HG03469 (cell line): ENCODE results near the gene BIRC5.
"Not testable (repeated sequence)": the region's sequence is repeated elsewhere in the genome, so short reads cannot be mapped to it uniquely, and the experiment has no call there.

ENCODE experiments used
- ATAC-seq: cut with Tn5 transposase; IDR thresholded peaks from one replicate; pipeline ENCODE4 v1.9.1; 2021; ENCODE audit warnings: mild to moderate bottlenecking, moderate library complexity, moderate number of reproducible peaks; ENCODE audit not compliant: unreplicated experiment

Gene BIRC5

GRCh38 chr17:78214016-78214705 lies at the start of gene BIRC5:
Gene BIRC5, plus strand, starts transcription at chr17:78214253. Its CDS starts 64 bp downstream, at chr17:78214317.
- peak; percentile 56 for ATAC-seq

DNA sequence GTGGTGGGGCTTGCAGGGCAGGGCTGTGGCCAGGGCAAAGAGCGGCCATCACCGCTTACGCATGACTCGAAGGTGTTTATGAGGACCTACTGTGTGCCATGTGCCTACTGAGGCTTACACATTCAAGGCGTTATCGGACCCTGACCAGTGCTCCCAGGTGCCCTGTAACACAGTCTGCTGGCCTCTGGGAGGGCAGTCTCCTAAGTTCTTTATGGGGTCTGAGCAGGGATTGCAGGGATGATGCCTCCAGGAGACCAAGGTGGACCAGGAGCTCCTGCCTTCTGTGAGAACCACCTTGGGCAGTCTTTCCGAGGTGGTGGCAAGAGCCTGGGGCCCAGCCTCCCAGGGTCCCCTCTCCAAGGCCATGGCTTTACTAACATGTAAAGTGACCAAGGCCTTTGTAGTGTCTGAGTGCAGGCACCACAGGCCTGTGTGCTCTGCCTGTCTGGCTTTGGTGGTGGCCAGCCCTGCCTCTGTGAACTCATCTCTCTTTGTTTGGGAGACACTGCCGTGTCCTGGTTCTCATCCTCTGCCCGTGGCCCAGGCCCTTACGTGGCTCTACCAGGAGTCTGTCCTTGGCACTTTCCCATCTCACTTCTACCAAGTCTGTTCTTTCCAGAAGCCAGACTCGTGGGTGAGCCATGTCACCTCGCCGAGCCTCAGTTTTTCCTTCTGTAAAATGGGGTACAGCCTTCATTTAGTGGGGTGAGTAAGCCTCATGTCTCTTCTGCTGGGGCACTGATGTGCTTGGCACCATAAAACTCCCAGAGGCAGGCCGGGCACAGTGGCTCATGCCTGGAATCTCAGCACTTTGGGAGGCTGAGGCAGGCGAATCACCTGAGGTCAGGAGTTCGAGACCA lies 49.1 kb upstream of the BIRC5 start:
- no peak for ATAC-seq

DNA sequence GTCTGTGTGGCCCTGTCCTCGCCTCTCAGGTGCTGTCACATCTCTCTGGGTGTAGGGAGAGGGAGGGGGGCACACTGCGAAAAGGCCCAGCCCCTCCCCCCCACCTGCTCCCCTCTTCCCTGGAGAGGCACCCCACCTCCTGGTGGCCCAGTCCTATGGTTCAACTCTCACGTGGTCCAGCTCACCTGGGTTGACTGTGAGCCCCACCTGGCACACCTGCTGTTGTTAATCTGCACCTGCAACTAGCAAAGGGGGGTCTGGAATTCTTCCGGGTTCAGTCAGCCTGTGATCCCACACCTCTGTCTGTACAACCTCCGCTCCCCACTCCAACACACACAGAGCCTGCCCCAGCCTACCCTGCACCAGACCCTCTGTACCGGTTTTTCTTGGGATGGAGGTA lies 47.6 kb upstream of the BIRC5 start:
- no peak for ATAC-seq

DNA sequence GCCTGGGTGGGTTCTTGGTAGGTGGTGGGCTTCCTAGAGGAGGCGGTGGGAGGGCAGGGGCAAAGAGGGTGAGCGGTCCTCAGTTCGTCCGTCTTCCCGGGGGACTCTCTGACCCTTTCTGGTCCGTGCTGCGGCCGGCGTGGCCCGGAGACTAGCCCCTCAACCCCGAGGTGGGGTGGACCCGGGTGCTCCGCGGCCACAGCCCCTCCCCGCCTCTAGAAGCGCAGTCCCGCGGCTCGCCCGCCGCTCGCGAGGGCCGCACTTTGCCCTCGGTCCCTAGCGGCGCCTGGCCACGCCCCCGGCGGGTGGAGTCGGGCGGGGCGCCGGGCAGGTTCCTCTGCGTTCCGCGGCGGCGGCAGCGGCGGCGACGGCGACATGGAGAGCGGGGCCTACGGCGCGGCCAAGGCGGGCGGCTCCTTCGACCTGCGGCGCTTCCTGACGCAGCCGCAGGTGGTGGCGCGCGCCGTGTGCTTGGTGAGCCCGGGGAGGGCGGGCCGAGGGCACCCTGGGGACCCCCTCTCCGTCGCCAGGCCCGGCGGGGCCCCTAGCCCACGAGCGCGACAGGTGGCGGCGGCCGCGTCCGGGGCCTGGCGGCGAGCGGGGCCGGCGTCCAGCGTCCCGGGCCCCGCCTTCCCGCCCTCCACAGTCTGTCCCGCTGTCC lies 45.7 kb upstream of the BIRC5 start, which contains the start of gene SYNGR2:
TSS of gene SYNGR2 (plus strand) at position 340 of the 661 bp plus-strand sequence. CDS start at position 376, 36 bp downstream.
- no peak for ATAC-seq

DNA sequence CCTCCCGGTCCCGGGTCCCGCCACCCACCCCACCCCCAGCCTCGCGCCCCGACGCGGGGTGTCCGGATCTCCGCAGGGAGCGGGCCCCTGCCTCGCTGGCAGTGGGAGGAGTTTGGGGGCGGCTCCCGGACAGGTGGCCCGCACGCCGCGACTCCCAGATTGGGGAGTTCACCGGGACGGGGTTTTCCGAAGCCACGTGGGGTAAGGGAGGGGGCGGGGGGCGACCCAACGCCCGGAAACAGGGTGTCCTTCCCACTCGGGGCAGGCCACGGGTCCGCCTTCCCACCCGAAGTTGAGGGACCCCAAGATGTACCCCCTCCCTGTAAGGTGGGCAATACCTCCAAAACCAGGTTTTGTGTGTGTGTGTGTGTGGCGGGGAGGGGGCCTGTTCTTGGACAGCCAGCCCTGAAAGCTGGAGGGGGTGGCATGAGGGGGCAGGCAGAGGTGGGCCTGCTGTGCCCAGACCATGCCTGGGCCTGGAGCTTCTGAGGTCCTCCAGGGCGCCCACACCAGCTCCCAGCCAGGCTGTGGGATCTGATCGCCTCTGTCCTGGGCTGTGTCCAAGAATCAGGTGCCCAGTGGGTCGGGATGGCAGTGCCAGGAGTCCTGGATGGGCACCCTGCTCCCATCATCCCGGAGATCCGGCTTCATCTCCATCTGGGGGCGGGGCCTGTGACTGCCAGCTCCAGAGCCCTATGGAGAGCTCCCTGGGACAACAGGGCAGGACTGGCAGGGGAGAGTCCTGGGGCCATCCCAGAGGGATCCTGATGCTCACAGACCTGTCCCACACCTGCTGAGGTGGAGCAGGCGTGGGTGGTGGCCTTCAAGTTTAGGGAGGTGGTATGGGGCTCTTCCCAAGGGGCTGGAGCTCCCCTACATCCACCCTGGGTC lies 44.9 kb upstream of the BIRC5 start:
- ATAC-seq = no peak

GRCh38 chr17:78170692-78171590 lies 43.1 kb upstream of the BIRC5 start:
- ATAC-seq = no peak

DNA sequence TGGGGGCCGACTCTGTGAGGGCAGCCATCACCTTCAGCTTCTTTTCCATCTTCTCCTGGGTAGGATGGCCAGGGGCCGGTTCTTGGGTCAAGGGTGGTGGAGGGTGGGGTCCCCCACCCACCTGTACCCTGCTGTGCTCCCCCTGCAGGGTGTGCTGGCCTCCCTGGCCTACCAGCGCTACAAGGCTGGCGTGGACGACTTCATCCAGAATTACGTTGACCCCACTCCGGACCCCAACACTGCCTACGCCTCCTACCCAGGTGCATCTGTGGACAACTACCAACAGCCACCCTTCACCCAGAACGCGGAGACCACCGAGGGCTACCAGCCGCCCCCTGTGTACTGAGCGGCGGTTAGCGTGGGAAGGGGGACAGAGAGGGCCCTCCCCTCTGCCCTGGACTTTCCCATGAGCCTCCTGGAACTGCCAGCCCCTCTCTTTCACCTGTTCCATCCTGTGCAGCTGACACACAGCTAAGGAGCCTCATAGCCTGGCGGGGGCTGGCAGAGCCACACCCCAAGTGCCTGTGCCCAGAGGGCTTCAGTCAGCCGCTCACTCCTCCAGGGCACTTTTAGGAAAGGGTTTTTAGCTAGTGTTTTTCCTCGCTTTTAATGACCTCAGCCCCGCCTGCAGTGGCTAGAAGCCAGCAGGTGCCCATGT lies 42.3 kb upstream of the BIRC5 start:
- not testable (repeated sequence) for ATAC-seq

- ATAC-seq = no peak
These were observed 41.6 kb upstream of the BIRC5 start for GRCh38 chr17:78172249-78173051.

GRCh38 chr17:78173097-78173715 lies 40.8 kb upstream of the BIRC5 start:
- no peak for ATAC-seq

- ATAC-seq = no peak
These were observed 39.6 kb upstream of the BIRC5 start for GRCh38 chr17:78174346-78174869.

- no peak for ATAC-seq
These were observed 39.0 kb upstream of the BIRC5 start for GRCh38 chr17:78174870-78175642.

DNA sequence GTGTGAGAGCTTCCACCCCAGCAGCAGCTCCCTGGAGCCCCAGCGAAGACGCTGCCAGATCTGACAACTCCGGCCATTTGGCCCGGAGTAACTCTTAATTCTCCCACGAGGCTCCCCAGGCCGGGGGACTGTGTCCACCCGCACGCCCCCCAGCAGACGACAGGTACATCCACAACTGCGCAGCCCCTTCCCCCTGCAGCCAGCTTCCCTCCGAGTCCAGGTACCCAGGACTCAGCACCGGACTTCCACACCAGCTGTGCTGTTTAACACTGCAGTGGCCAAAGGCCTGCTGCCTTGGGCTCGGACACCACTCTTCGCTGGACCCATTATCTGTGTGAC lies 38.4 kb upstream of the BIRC5 start:
- no peak for ATAC-seq

DNA sequence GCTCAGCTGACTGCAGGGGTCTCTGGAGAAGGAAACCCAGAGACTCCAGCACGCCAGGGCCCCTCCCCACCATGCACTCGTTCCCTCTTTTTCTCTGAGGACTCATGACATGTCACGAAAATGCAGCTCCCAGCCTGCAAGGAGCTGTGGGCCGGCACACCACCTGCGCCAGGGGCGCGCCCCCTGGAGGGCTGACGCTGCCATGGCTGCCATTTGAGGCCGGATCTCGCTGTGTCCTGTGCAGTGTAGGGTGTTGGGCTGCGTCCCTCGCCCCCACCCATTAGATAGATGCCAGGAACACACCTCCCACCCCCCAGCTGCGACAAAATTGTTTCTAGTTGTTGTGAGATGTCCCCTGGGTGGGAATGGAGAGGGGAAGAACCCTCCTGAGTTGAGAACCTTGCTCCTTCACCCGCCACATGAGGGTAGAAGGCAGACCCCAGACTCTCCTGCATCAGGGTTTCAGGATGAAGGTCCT lies 37.5 kb upstream of the BIRC5 start:
- no peak for ATAC-seq

DNA sequence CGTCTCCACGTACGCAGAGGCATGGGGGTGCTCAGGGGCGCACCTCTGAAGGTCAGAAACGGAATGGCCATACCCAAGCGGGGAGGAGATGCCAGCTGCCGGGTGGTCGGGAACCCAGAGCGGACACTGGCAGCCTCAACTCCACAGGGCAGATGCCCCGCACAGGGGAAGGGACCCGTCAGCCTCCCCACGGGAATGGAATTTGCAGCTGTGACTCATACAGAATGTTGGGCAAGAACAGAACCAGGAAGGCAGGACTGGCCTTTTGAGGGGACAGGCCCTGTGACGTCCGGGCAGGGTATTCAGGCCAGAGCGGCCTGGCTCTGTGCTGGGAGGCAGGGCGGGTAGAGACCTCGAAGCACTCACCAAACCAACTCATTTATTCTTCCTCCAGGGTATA lies 34.7 kb upstream of the BIRC5 start:
- no peak for ATAC-seq

GRCh38 chr17:78180083-78180482 lies 34.0 kb upstream of the BIRC5 start:
- ATAC-seq = no peak

DNA sequence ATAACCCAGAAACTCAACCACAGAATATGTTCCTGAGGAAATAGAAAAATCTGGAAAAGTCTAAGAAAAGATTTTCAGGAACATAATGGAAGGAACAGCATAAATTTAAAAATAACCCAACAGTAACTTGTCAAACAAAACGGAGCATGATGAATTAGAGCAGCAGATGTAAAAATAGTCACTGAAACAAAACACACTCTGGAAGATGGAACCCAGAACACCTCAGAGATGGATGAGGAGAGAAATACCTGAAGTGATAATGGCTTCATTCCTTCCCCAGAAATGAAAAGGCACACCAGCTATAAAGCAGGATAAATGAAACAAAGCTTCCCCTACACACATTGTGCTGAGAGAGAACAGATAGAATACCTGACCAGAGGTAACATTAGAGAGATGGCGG lies 33.5 kb upstream of the BIRC5 start:
- no peak for ATAC-seq

DNA sequence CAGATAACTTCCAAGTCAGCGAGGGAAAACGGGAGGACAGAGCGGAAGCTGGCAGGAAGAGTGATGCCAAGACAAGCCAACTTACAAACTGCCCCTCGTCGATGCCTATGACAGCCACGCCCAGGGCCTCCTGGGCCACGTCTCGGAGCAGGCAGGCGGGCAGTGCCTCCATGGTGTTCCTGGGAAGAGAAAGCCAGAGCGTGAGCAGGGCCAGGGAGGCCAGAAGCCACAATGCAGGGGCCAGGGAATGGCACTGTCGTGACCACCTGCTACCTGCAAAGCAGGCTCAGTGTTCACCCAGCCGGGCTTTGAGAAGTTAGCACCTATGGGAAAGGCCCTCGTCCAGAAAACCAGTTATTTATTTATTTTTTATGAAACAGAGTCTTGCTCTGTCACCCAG lies 31.5 kb upstream of the BIRC5 start:
- no peak for ATAC-seq
